SK-N-MC (cell line): ENCODE results near the gene RTL3.

Experiments used
- EZH2 ChIP-seq: fragments of 200-600 bp; sonication (generic); IDR thresholded peaks from one replicate; pipeline ENCODE4 v1.6.1; 2017; ENCODE audit warnings: antibody characterized with exemption
- FOXP2 ChIP-seq: optimal IDR thresholded peaks from 2 replicates; pipeline ENCODE3; 2011; ENCODE audit warnings: mild to moderate bottlenecking, moderate library complexity; ENCODE audit not compliant: insufficient read depth; ENCODE audit errors: extremely low read length, control extremely low read depth
- POLR2AphosphoS5 ChIP-seq: IDR thresholded peaks from 2 replicates; pipeline ENCODE4 v1.6.1; 2012; ENCODE audit warnings: mild to moderate bottlenecking, low read depth, low read length, borderline replicate concordance

DNA sequence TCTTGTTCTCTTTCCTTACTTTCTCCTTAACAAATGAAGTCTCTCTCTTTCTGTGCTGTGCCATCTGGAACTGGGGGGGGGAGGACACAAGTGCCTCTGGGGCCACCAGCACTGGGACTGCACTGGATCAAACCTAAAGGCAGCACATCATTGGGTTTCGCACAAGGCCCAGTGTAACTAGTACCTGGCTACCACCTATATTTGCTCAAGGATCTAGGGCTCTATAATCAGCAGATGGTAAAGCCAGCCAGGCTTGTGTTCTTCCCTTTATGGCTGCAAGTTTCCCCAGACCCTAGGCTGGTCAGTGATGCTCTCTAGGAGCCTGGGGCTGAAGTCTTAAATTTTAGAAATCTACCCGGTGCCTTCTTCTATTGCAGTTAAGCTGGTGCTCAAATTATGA lies 40.1 kb downstream of the RTL3 start:
- TF ChIP-seq EZH2 (no peak), POLR2AphosphoS5 (no peak), FOXP2 (no peak)
